H1 (cell line): ENCODE measurements around the gene PRKN. TPM values are rescaled to one million over a fixed set of nuclear protein-coding genes. Genes with fewer than 3 reads are reported as not detected.

Source experiments
- GABPA ChIP-seq: IDR thresholded peaks from 2 replicates; pipeline ENCODE4 v1.6.1; 2011; ENCODE audit warnings: mild to moderate bottlenecking, low read length, moderate library complexity, borderline replicate concordance; ENCODE audit not compliant: insufficient read depth
- polyA plus RNA-seq, 7 experiments: library from polyadenylated mRNA; depleted of rRNA in 3 of 7; stranded (reverse) in 5 of 7; unstranded in 2 of 7; fragments of >200 nt in 5 of 7; fragments of 200-250 nt in 2 of 7; gene quantifications; 1 replicate in 5 of 7; 2 replicates in 1 of 7; 4 replicates in 1 of 7; pipeline versions ENCODE4 v1.2.1 to v1.2.3, GENCODE V29; 2011 to 2013; ENCODE audit warnings: missing spikeins in 2 of 7, mixed read lengths in 2 of 7
- total RNA-seq: library from RNA; stranded (reverse); fragmentation: NEBNext Ultra II Directional; extraction: Animal tissue kit (Norgen Biotek cat#: 25700); gene quantifications from 2 replicates; pipeline ENCODE4 v1.2.1, GENCODE V29; 2021
- TF ChIP-seq, protein P1 (sequence below): fragments of 300-600 bp; sonication (generic); IDR thresholded peaks from 2 replicates; pipeline ENCODE4 v1.7.1; 2012; ENCODE audit warnings: low read length, moderate library complexity, mild to moderate bottlenecking, inconsistent platforms; ENCODE audit not compliant: insufficient replicate concordance

The PRKN gene
- total and polyA plus RNA-seq, 2 of the 8 experiments (the other 6 are each of a cell fraction or from before 2014, with no cell fraction given): 0.13 to 0.29 TPM

DNA sequence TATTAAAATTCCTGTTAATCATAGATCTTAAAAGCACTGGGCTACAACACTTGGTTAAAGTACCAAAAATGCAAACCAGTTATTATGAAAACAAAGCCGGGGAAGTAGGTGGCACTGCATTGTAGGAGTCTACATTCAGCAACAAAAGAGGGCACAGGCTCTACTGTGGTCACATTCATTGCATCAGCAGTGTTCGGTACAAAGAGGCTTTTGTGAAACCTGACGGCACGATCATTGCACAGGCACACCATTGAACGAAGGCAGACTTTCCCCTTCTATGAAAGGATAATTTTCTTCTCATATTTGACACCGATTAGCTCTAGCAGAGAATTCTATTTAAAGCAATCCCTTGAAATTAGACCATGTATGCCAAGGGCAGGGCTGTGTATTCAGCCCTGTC lies 1409.1 kb downstream of the PRKN start (continued):
- TF ChIP-seq, protein P1, sequence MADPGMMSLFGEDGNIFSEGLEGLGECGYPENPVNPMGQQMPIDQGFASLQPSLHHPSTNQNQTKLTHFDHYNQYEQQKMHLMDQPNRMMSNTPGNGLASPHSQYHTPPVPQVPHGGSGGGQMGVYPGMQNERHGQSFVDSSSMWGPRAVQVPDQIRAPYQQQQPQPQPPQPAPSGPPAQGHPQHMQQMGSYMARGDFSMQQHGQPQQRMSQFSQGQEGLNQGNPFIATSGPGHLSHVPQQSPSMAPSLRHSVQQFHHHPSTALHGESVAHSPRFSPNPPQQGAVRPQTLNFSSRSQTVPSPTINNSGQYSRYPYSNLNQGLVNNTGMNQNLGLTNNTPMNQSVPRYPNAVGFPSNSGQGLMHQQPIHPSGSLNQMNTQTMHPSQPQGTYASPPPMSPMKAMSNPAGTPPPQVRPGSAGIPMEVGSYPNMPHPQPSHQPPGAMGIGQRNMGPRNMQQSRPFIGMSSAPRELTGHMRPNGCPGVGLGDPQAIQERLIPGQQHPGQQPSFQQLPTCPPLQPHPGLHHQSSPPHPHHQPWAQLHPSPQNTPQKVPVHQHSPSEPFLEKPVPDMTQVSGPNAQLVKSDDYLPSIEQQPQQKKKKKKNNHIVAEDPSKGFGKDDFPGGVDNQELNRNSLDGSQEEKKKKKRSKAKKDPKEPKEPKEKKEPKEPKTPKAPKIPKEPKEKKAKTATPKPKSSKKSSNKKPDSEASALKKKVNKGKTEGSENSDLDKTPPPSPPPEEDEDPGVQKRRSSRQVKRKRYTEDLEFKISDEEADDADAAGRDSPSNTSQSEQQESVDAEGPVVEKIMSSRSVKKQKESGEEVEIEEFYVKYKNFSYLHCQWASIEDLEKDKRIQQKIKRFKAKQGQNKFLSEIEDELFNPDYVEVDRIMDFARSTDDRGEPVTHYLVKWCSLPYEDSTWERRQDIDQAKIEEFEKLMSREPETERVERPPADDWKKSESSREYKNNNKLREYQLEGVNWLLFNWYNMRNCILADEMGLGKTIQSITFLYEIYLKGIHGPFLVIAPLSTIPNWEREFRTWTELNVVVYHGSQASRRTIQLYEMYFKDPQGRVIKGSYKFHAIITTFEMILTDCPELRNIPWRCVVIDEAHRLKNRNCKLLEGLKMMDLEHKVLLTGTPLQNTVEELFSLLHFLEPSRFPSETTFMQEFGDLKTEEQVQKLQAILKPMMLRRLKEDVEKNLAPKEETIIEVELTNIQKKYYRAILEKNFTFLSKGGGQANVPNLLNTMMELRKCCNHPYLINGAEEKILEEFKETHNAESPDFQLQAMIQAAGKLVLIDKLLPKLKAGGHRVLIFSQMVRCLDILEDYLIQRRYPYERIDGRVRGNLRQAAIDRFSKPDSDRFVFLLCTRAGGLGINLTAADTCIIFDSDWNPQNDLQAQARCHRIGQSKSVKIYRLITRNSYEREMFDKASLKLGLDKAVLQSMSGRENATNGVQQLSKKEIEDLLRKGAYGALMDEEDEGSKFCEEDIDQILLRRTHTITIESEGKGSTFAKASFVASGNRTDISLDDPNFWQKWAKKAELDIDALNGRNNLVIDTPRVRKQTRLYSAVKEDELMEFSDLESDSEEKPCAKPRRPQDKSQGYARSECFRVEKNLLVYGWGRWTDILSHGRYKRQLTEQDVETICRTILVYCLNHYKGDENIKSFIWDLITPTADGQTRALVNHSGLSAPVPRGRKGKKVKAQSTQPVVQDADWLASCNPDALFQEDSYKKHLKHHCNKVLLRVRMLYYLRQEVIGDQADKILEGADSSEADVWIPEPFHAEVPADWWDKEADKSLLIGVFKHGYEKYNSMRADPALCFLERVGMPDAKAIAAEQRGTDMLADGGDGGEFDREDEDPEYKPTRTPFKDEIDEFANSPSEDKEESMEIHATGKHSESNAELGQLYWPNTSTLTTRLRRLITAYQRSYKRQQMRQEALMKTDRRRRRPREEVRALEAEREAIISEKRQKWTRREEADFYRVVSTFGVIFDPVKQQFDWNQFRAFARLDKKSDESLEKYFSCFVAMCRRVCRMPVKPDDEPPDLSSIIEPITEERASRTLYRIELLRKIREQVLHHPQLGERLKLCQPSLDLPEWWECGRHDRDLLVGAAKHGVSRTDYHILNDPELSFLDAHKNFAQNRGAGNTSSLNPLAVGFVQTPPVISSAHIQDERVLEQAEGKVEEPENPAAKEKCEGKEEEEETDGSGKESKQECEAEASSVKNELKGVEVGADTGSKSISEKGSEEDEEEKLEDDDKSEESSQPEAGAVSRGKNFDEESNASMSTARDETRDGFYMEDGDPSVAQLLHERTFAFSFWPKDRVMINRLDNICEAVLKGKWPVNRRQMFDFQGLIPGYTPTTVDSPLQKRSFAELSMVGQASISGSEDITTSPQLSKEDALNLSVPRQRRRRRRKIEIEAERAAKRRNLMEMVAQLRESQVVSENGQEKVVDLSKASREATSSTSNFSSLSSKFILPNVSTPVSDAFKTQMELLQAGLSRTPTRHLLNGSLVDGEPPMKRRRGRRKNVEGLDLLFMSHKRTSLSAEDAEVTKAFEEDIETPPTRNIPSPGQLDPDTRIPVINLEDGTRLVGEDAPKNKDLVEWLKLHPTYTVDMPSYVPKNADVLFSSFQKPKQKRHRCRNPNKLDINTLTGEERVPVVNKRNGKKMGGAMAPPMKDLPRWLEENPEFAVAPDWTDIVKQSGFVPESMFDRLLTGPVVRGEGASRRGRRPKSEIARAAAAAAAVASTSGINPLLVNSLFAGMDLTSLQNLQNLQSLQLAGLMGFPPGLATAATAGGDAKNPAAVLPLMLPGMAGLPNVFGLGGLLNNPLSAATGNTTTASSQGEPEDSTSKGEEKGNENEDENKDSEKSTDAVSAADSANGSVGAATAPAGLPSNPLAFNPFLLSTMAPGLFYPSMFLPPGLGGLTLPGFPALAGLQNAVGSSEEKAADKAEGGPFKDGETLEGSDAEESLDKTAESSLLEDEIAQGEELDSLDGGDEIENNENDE: no peak
- TF ChIP-seq GABPA: no peak
- TF ChIP-seq, all 59 proteins: peak for 0
